Skin of body (tissue), 2 donors: ENCODE data around the gene SCART1. TPM values are rescaled to one million over a fixed set of nuclear protein-coding genes. Genes with fewer than 3 reads are reported as not detected.
"Not testable (repeated sequence)": the region's sequence is repeated elsewhere in the genome, so short reads cannot be mapped to it uniquely, and the experiment has no call there.

Source experiments
- DNase-seq: peaks from one replicate; lab custom pipeline; 2025; lab: John Stamatoyannopoulos, UW
- total RNA-seq: library from RNA; depleted of rRNA; stranded (reverse); fragments of >200 nt; gene quantifications from one replicate; pipeline ENCODE4 v1.2.3, GENCODE V29; 2014

SCART1 gene
- total RNA-seq, 1 donor from 2014 or later, result 2.5 TPM

GRCh38 chr10:133515471-133515870 lies 61.7 kb downstream of the SCART1 start:
- no peak for DNase-seq

- no peak for DNase-seq
Measured at GRCh38 chr10:133516057-133516456, 62.3 kb downstream of the SCART1 start.

GRCh38 chr10:133518517-133518916 lies 64.8 kb downstream of the SCART1 start:
- DNase-seq, result not testable (repeated sequence)

Other genes starting within 250 kb of the SCART1 start
- not detected for gene UTF1, start 223.7 kb upstream of the SCART1 start, total RNA-seq
- 0.20 TPM for gene VENTX, start 216.1 kb upstream of the SCART1 start, total RNA-seq
- 6.3 TPM for gene ADAM8, start 177.1 kb upstream of the SCART1 start, total RNA-seq
- gene TUBGCP2, start 145.1 kb upstream of the SCART1 start, total RNA-seq, result 29.1 TPM
- gene ZNF511, start 145.0 kb upstream of the SCART1 start, total RNA-seq, result 12.2 TPM
- gene CALY, start 117.0 kb upstream of the SCART1 start, total RNA-seq, result not detected
- not detected for gene PRAP1, start 106.6 kb upstream of the SCART1 start, total RNA-seq
- 11.2 TPM for gene FUOM, start 95.9 kb upstream of the SCART1 start, total RNA-seq
- gene ECHS1, start 80.6 kb upstream of the SCART1 start, total RNA-seq, result 41.2 TPM
- 3.6 TPM for gene PAOX, start 74.7 kb upstream of the SCART1 start, total RNA-seq
- gene MTG1, start 59.8 kb upstream of the SCART1 start, total RNA-seq, result 24.7 TPM
- gene SPRN, start 29.3 kb upstream of the SCART1 start, total RNA-seq, result 0.89 TPM
- gene CYP2E1, start 73.4 kb downstream of the SCART1 start, total RNA-seq, result 0.69 TPM
- not detected for gene SYCE1, start 111.6 kb downstream of the SCART1 start, total RNA-seq
- not detected for gene FRG2B, start 172.8 kb downstream of the SCART1 start, total RNA-seq